Omental fat pad (tissue), 4 donors: ENCODE data around the gene LARGE1. TPM values are rescaled to one million over a fixed set of nuclear protein-coding genes. Genes with fewer than 3 reads are reported as not detected.
A peak's percentile ranks its signal among the peaks of the same experiment; 100 is the strongest.

Experiments
- ATAC-seq: fragments of 150-250 bp; one replicate; pipeline ENCODE4 v1.9.1; 2016; ENCODE audit warnings: mild to moderate bottlenecking, moderate library complexity; ENCODE audit not compliant: low FRiP score
- DNase-seq: peaks from one replicate; pipeline ENCODE4 v3.0.0-alpha.2; 2019; ENCODE audit warnings: low spot score
- total RNA-seq, 4 donors: library from RNA; depleted of rRNA; stranded (reverse); fragments of >200 nt; gene quantifications; one replicate each; pipeline ENCODE4 v1.1.0, GENCODE V29; 2016
- TF ChIP-seq, protein P1 (sequence below), 3 donors: fragments of 450-650 bp; IDR thresholded peaks; one replicate each; pipeline ENCODE4 v1.5.1; 2016 to 2017; ENCODE audit warnings: antibody characterized with exemption in 3 of 3, mild to moderate bottlenecking in 3 of 3, moderate library complexity in 2 of 3

The LARGE1 gene
- total RNA-seq, 4 donors from 2014 or later = 16.5 to 31.2 (median 22.3) TPM

DNA sequence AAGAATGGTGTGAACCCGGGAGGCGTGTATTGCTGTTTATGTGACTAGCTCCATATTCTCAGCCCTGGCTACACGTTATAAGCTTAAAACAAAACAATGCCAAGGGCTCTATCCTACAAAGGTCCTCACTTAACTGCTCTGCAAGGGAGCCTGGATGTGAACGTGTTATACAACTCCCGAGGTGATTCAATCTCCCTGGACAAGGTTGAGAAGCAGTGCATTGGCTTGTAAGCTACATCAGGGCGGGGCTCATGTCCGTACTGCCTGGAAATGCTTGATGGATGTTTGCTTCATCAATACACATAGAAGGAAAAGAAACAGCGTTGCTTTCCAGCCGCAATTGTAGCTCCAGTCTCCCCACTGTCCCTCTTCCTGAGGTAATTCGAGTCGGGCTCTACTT is 605.2 kb downstream of the LARGE1 start:
- no peak for ATAC-seq
- DNase-seq = no peak
- TF ChIP-seq, protein P1, sequence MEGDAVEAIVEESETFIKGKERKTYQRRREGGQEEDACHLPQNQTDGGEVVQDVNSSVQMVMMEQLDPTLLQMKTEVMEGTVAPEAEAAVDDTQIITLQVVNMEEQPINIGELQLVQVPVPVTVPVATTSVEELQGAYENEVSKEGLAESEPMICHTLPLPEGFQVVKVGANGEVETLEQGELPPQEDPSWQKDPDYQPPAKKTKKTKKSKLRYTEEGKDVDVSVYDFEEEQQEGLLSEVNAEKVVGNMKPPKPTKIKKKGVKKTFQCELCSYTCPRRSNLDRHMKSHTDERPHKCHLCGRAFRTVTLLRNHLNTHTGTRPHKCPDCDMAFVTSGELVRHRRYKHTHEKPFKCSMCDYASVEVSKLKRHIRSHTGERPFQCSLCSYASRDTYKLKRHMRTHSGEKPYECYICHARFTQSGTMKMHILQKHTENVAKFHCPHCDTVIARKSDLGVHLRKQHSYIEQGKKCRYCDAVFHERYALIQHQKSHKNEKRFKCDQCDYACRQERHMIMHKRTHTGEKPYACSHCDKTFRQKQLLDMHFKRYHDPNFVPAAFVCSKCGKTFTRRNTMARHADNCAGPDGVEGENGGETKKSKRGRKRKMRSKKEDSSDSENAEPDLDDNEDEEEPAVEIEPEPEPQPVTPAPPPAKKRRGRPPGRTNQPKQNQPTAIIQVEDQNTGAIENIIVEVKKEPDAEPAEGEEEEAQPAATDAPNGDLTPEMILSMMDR (IDR thresholded peaks at IDR 0.05) = no peak

DNA sequence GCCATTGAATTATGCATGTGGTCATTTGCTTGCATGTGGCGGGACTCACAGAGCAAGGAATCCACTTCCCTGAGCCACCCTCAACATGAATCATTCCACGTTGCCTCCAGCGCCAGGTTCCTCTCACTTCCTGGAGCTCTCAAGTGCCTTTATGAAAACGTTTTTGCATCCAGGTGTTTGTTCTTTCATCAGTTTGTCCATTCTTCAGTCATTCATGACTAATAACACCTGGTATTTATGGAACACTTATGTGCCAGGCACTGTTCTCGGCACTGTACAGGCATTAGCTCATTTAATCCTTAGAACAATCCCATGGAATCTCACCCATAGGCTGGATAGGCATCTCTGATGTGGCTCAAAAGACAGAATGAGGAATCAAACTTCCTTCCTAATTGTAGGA is 606.0 kb downstream of the LARGE1 start:
- ATAC-seq = no peak
- TF ChIP-seq, protein P1 (IDR thresholded peaks at IDR 0.05) = no peak
- DNase-seq = no peak

DNA sequence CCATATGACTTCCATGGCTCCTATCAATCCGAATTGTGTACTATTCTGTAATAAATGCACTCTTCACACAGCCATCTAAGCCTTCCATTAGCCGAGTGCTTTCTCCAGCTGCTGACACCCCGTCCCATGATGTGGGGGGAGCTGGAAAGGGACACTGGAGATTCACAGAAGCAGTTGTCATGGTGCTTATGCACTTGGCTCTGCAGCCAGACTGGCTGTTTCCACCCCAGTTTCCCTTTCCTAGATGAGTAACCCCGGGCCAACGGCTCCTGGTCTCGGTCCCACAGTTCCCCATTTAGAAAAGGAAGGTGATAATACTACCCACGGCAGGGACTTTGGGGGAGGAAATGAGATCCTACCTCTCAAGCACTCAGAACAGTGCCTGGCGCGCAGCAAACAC is 617.2 kb downstream of the LARGE1 start:
- no peak for DNase-seq
- no peak for ATAC-seq
- TF ChIP-seq, protein P1 (IDR thresholded peaks at IDR 0.05) = no peak

DNA sequence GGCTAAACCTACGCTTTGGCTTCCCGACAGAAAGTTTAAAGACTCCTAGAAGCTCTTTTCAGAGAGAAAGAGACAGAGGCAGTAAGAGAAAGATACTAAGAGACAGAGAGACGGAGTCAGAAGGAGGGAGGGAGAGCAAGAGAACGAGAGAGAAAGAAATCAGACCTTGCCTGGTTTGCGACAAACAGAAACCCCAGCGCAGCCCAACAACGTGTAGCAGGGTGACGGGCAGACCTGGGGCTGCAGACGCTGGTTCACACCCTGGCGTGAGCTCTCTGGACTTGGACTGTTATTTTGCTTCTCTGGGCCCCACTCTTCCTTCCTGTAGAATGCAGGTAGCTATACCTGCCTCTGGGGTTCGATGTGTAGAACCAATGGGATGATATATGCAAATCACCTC is 617.7 kb downstream of the LARGE1 start:
- ATAC-seq = no peak
- DNase-seq = no peak
- TF ChIP-seq, protein P1 (IDR thresholded peaks at IDR 0.05) = no peak

DNA sequence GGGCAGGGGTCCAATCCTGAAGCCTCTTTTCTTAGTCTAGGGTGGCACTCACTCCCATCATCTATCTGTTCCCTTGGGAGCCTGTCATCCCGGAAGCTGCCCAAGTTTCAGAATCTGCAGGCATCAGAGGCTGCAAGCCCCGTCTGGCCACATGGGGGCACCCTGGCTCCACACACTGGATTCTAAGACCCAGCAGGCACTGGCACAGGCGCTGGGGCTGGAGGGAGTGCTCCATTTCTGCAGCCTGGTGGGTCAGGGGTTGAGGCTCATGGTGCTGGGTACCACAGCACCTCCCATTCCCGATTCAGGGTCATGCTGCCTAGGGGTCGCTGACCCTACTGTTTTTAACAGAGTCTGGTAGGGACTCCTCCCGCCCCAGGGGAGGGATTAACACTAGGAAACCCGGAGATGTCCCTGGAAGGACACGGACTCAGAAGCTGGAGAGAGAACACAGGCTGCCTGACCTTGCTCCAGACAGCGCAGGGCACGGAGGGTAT is 618.2 kb downstream of the LARGE1 start:
- DNase-seq (peak; percentile 75), ATAC-seq (peak; percentile 63)

DNA sequence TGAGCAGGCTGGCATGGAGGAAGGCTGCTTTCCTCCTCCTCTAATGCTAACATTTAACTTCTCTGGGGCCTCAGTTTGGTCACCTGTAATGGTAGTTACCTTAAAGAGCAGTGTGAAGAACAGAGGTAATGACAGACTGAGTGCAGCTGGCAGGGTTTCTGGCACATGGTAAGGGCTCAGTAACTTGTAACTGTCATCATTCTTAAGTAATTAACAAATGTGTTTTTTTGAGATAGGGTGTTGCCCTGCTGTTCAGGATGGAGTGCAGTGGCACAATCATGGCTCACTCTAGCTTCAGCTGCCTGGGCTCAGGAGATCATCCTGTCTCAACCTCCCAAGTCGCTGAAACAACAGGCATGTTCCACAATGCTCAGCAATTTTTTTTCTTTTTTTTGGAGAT is 620.1 kb downstream of the LARGE1 start:
- DNase-seq = no peak
- TF ChIP-seq, protein P1 (IDR thresholded peaks at IDR 0.05) = no peak
- no peak for ATAC-seq

More for the DNA sequence above, 618.2 kb downstream of the LARGE1 start:
- TF ChIP-seq, protein P1 (IDR thresholded peaks at IDR 0.05) = peak in 1 of 3 donors; percentile 71

DNA sequence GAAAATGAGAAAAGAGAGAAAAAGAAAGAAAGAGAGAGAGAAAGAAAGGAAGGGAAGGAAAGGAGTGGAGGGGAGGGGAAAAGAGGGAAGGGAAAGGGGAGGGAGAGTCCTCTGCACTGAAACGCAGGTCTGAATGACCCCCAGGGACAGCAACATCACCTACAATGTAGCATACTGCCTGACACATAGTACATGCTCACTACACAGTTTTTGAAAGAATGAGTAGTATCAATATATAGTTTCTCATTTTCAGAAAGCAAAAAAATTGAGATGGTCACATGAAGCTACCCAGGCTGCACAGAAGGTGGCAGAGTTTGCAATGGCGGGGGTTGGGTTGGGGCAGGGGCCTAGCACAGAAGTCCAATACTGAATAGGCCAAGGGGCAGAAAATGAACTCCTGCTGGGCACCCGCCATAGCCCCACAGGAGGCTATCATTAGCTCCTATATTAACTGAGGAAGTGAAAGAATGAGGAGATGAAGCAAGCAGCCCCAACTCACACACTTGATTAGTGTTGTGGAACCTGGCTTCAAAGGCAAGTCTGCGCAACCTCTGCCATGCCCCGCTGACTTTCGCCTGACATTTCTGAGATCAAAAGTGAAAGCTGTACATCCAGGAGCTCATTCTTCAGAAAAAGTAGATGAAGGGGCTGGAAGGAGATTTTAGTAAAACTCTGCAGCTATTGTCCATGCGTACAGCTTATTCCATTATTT is 620.9 kb downstream of the LARGE1 start:
- no peak for ATAC-seq

More for the DNA sequence above, 620.9 kb downstream of the LARGE1 start:
- TF ChIP-seq, protein P1 (IDR thresholded peaks at IDR 0.05) = no peak
- DNase-seq = no peak
